Activated T-helper 17 cell treated with anti-CD3 and anti-CD28 coated beads, Interleukin-2, amount 50 U/mL, for 72 hours (primary cell): ENCODE measurements around the gene RTP5. TPM values are rescaled to one million over a fixed set of nuclear protein-coding genes. Genes with fewer than 3 reads are reported as not detected.
"Not testable (repeated sequence)": the region's sequence is repeated elsewhere in the genome, so short reads cannot be mapped to it uniquely, and the experiment has no call there.

ENCODE experiments used
- ATAC-seq: fragments of 150-1000 bp; cut with Tn5 transposase; replicated peaks from 2 replicates; pipeline ENCODE4 v1.10.0; 2021; ENCODE audit warnings: mild to moderate bottlenecking, moderate library complexity
- H3K27ac Mint-ChIP-seq: one replicate; pipeline ENCODE4 v1.8.0; 2022; ENCODE audit warnings: mixed read lengths
- H3K27me3 Mint-ChIP-seq: one replicate; pipeline ENCODE4 v1.8.0; 2022; ENCODE audit warnings: mixed read lengths
- H3K36me3 Mint-ChIP-seq: one replicate; pipeline ENCODE4 v1.8.0; 2022; ENCODE audit warnings: low read depth, mild to moderate bottlenecking, mixed read lengths
- H3K4me1 Mint-ChIP-seq: one replicate; pipeline ENCODE4 v1.8.0; 2022; ENCODE audit warnings: mixed read lengths
- H3K4me3 Mint-ChIP-seq: one replicate; pipeline ENCODE4 v1.8.0; 2022; ENCODE audit warnings: mild to moderate bottlenecking, mixed read lengths
- H3K9me3 Mint-ChIP-seq: one replicate; pipeline ENCODE4 v1.8.0; 2022; ENCODE audit warnings: mixed read lengths
- total RNA-seq, 2 donors: library from RNA; stranded (reverse); gene quantifications; one replicate each; pipeline ENCODE4 v1.2.3, GENCODE V29; 2022

RTP5 gene
- total RNA-seq, 2 donors from 2014 or later = 0.58 TPM; not detected in 1

DNA sequence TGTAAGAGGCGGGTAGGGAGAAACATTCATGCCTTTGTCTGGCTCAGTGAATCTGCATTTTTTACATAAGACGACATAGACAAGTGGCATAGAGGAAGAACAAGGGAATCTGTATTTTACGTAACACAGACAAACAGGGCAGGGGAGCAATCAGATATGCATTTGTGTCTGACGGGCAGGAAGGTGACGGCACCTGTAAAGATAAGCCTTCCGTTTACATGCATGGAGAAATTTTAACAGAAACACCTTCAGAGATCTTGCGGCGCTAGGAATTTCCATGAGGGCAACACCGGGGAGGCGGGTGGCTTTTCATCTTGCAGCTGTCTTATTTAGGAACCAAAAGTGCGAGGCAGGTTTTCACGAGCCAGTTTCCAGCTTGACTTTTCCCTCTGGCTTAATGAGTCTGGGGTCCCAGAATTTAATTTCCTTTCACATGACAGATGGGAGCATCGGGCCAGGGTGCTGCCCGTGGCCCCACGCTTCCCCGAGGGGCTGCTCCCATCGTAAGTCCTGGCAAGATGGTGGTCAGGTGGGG lies 42.6 kb downstream of the RTP5 start:
- Mint-ChIP-seq H3K27ac (no peak overlapping the region), H3K4me1 (peaks cover 4% of the 10 kb centered on the region), H3K4me3 (no peak overlapping the region), H3K27me3 (no peaks in the 10 kb centered on the region), H3K36me3 (peaks cover 17% of the 10 kb centered on the region), H3K9me3 (peaks cover 3% of the 10 kb centered on the region)
- ATAC-seq = no peak

DNA sequence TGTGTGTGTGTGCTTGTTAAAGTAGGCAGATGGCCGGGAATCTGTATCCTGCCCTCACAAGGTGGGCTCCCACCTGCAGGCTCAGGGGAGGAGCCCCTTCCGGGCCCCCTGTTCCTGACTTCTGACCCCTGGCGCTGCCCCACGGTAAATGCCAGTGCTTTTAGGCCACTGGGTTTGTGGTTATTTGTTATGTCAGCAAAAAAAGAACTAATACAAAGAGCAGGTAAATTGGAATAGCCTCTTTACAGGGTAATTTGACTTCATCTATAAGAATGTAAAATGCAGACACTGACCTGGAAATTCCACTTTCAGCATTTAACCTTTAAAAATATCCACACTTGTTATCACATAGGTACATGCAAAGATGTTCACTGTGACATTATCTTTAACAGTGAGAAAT lies 44.2 kb downstream of the RTP5 start:
- H3K4me3 Mint-ChIP-seq = no peak overlapping the region
- H3K27ac Mint-ChIP-seq = no peak overlapping the region
- H3K9me3 Mint-ChIP-seq = peaks cover 3% of the 10 kb centered on the region
- H3K4me1 Mint-ChIP-seq = peaks cover 4% of the 10 kb centered on the region
- H3K36me3 Mint-ChIP-seq = peaks cover 17% of the 10 kb centered on the region
- H3K27me3 Mint-ChIP-seq = no peaks in the 10 kb centered on the region
- no peak for ATAC-seq

- peaks cover 3% of the 10 kb centered on the region for H3K9me3 Mint-ChIP-seq
- no peaks in the 10 kb centered on the region for H3K27me3 Mint-ChIP-seq
- ATAC-seq = no peak
- peaks cover 14% of the 10 kb centered on the region for H3K36me3 Mint-ChIP-seq
- no peak overlapping the region for H3K27ac Mint-ChIP-seq
- H3K4me3 Mint-ChIP-seq = no peak overlapping the region
- peaks cover 4% of the 10 kb centered on the region for H3K4me1 Mint-ChIP-seq
Measured at GRCh38 chr2:241914542-241914941, 45.0 kb downstream of the RTP5 start.

GRCh38 chr2:241921631-241922030 lies 52.1 kb downstream of the RTP5 start:
- H3K27me3 Mint-ChIP-seq, H3K4me1 Mint-ChIP-seq, H3K27ac Mint-ChIP-seq, H3K36me3 Mint-ChIP-seq, H3K9me3 Mint-ChIP-seq, ATAC-seq, H3K4me3 Mint-ChIP-seq: not testable (repeated sequence)

GRCh38 chr2:241922411-241922810 lies 52.9 kb downstream of the RTP5 start:
- no peak overlapping the region for H3K4me3 Mint-ChIP-seq
- no peak overlapping the region for H3K27ac Mint-ChIP-seq
- H3K27me3 Mint-ChIP-seq = no peaks in the 10 kb centered on the region
- no peaks in the 10 kb centered on the region for H3K36me3 Mint-ChIP-seq
- ATAC-seq = no peak
- no peaks in the 10 kb centered on the region for H3K9me3 Mint-ChIP-seq
- H3K4me1 Mint-ChIP-seq = peaks cover 6% of the 10 kb centered on the region

DNA sequence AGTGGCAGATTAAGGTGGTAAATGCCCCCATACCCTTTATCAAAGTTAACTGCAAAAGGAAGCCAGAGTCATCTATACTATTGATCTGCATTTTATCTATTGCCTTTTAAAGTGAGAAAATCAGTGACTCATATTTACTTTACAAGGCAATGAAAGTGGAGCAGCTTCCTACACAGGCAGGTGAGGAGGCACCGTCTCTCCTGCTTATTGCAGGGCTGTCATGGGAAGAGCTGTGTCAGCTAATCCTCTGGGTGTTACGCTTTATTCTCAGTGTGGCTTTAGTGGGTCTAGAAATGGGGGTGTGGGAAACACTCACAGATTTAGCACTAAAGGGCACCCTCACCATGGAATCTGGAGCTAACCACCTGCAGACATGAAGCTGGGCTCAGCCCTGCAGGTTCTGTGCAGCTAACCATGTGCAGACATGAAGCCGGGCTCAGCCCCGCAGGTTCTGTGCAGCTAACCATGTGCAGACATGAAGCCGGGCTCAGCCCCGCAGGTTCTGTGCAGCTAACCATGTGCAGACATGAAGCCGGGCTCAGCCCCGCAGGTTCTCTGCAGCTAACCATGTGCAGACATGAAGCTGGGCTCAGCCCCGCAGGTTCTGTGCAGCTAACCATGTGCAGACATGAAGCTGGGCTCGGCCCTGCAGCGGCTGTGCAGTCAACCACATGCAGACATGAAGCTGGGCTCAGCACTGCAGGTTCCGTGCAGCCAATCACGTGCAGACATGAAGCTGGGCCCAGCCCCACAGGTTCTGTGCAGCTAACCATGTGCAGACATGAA lies 53.5 kb downstream of the RTP5 start:
- H3K9me3 Mint-ChIP-seq, H3K27me3 Mint-ChIP-seq, H3K4me1 Mint-ChIP-seq, H3K27ac Mint-ChIP-seq, ATAC-seq, H3K4me3 Mint-ChIP-seq, H3K36me3 Mint-ChIP-seq: not testable (repeated sequence)

Other genes starting within 250 kb of the RTP5 start
- 10 to 100 TPM; 35.0 to 42.5 TPM for gene THAP4, start 232.6 kb upstream of the RTP5 start, total RNA-seq
- 10 to 100 TPM; 88.3 to 91.3 TPM for gene ATG4B, start 232.0 kb upstream of the RTP5 start, total RNA-seq
- 100 to 1,000 TPM in 1 of 2 donors, 10 to 100 TPM in 1; 55.5 to 107 TPM for gene DTYMK, start 182.9 kb upstream of the RTP5 start, total RNA-seq
- gene ING5, start 167.7 kb upstream of the RTP5 start, total RNA-seq = 10 to 100 TPM; 43.5 to 52.3 TPM
- 10 to 100 TPM; 16.0 to 32.7 TPM for gene D2HGDH, start 135.1 kb upstream of the RTP5 start, total RNA-seq
- 1 to 10 TPM in 1 of 2 donors, under 1 TPM in 1; 0.35 to 4.1 TPM for gene GAL3ST2, start 92.9 kb upstream of the RTP5 start, total RNA-seq
- 1 to 10 TPM; 1.1 to 9.8 TPM for gene NEU4, start 60.5 kb upstream of the RTP5 start, total RNA-seq
- 10 to 100 TPM; 13.1 to 77.6 TPM for gene PDCD1, start 10.8 kb upstream of the RTP5 start, total RNA-seq